ENCODE results near the gene PUS3.
"Not testable (repeated sequence)": the region's sequence is repeated elsewhere in the genome, so short reads cannot be mapped to it uniquely, and the experiment has no call there.

PUS3 gene

DNA sequence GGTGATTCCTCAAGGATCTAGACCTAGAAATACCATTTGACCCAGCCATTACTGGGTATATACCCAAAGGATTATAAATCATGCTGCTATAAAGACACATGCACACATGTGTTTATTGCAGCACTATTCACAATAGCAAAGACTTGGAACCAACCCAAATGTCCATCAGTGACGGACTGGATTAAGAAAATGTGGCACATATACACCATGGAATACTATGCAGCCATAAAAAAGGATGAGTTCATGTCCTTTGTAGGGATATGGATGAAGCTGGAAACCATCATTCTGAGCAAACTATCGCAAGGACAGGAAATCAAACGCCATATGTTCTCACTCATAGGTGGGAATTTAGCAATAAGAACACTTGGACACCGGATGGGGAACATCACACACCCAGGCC, 37.7 kb downstream of the PUS3 start:
- H3K36me3 ChIP-seq (ENCODE audit: control insufficient read depth, insufficient read depth, low read length); H3K4me3 ChIP-seq (ENCODE audit: low read length); H3K27me3 ChIP-seq (ENCODE audit: control insufficient read depth, insufficient read depth, low read length); H3K27ac ChIP-seq (ENCODE audit: low read depth, low read length); H3K9ac ChIP-seq (ENCODE audit: low read length); H3K4me1 ChIP-seq (ENCODE audit: control insufficient read depth, insufficient read depth, low read length): not testable (repeated sequence)

DNA sequence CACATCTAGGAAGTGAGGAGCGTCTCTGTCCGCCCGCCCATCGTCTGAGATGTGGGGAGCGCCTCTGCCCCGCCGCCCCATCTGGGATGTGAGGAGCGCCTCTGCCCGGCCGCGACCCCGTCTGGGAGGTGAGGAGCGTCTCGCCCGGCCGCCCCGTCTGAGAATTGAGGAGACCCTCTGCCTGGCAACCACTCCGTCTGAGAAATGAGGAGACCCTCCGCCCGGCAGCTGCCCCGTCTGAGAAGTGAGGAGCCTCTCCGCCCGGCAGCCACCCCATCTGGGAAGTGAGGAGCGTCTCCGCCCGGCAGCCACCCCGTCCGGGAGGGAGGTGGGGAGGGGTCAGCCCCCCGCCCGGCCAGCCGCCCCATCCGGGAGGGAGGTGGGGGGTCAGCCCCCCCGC, 40.2 kb downstream of the PUS3 start:
- H3K27ac ChIP-seq (ENCODE audit: low read depth, low read length); H3K36me3 ChIP-seq (ENCODE audit: control insufficient read depth, insufficient read depth, low read length); H3K27me3 ChIP-seq (ENCODE audit: control insufficient read depth, insufficient read depth, low read length); H3K4me1 ChIP-seq (ENCODE audit: control insufficient read depth, insufficient read depth, low read length); H3K4me3 ChIP-seq (ENCODE audit: low read length); H3K9ac ChIP-seq (ENCODE audit: low read length): not testable (repeated sequence)

DNA sequence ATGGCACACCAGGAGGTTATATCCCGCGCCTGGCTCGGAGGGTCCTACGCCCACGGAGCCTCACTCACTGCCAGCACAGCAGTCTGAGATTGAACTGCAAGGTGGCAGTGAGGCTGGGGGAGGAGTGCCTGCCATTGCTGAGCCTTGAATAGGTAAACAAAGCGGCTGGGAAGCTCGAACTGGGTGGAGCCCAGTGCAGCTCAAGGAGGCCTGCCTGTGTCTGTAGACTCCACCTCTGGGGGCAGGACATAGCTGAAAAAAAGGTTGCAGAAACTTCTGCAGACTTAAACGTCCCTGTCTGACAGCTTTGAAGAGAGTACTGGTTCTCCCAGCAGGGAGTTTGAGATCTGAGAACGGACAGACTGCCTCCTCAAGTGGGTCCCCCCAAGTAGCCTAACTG, 45.3 kb downstream of the PUS3 start:
- not testable (repeated sequence) for H3K27ac ChIP-seq (ENCODE audit: low read depth, low read length); H3K9ac ChIP-seq (ENCODE audit: low read length); H3K4me1 ChIP-seq (ENCODE audit: control insufficient read depth, insufficient read depth, low read length); H3K27me3 ChIP-seq (ENCODE audit: control insufficient read depth, insufficient read depth, low read length); H3K36me3 ChIP-seq (ENCODE audit: control insufficient read depth, insufficient read depth, low read length); H3K4me3 ChIP-seq (ENCODE audit: low read length)

DNA sequence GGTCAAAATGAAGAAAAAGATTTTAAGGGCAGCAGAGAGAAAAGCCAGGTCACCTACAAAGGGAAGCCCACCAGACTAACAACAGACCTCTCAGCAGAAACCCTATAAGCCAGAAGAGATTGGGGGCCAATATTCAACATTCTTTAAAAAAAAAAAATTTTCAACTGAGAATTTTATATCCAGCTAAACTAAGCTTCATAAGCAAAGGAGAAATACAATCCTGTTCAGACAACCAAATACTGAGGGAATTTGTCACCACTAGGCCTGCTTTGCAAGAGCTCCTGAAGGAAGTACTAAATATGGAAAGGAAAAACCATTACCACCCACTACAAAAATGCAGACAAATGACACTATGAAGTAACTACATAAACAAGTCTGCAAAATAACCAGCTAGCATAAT, 56.8 kb downstream of the PUS3 start:
- no peak overlapping the region for H3K9ac ChIP-seq (ENCODE audit: low read length)
- H3K27ac ChIP-seq (ENCODE audit: low read depth, low read length) = no peak overlapping the region
- no peaks in the 10 kb centered on the region for H3K4me1 ChIP-seq (ENCODE audit: control insufficient read depth, insufficient read depth, low read length)
- H3K27me3 ChIP-seq (ENCODE audit: control insufficient read depth, insufficient read depth, low read length) = no peaks in the 10 kb centered on the region
- no peaks in the 10 kb centered on the region for H3K36me3 ChIP-seq (ENCODE audit: control insufficient read depth, insufficient read depth, low read length)
- no peak overlapping the region for H3K4me3 ChIP-seq (ENCODE audit: low read length)

Measured in rectal smooth muscle tissue (tissue), 1 donor.